ENCODE results near the gene NEDD4. TPM values are rescaled to one million over a fixed set of nuclear protein-coding genes. Genes with fewer than 3 reads are reported as not detected.
"Not testable (repeated sequence)": the region's sequence is repeated elsewhere in the genome, so short reads cannot be mapped to it uniquely, and the experiment has no call there.

NEDD4 gene
- total RNA-seq, 2 donors from 2014 or later = 14.5 to 15.3 TPM

DNA sequence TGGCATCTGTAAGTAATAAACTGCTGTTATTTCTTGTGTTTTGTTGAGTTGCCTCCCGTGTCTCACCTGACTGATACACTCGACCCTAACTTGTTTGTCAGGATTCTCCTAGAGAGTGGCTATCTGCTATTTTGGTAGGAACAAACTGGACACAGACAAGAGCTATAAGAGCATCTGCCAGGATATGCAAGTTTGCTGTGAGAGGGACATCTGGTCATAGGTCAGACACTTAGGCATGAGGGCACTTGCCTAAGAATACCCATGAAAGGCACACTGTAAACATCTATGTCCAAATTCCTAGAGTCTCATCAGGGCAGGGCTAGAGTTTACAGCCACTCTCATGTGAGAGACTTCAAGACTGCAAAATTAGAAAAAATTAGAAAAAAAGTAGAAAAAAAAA, 32.5 kb downstream of the NEDD4 start:
- no peak for DNase-seq
- Histone ChIP-seq H3K27me3 (no peaks in the 10 kb centered on the region), H3K27ac (no peak overlapping the region), H3K4me3 (no peak overlapping the region), H3K9me3 (no peaks in the 10 kb centered on the region), H3K4me1 (no peaks in the 10 kb centered on the region), H3K9ac (ENCODE audit: low read depth in 2 of 2, low read length in 2 of 2) (no peak overlapping the region), H3K36me3 (no peaks in the 10 kb centered on the region)
- TF ChIP-seq, protein P1, sequence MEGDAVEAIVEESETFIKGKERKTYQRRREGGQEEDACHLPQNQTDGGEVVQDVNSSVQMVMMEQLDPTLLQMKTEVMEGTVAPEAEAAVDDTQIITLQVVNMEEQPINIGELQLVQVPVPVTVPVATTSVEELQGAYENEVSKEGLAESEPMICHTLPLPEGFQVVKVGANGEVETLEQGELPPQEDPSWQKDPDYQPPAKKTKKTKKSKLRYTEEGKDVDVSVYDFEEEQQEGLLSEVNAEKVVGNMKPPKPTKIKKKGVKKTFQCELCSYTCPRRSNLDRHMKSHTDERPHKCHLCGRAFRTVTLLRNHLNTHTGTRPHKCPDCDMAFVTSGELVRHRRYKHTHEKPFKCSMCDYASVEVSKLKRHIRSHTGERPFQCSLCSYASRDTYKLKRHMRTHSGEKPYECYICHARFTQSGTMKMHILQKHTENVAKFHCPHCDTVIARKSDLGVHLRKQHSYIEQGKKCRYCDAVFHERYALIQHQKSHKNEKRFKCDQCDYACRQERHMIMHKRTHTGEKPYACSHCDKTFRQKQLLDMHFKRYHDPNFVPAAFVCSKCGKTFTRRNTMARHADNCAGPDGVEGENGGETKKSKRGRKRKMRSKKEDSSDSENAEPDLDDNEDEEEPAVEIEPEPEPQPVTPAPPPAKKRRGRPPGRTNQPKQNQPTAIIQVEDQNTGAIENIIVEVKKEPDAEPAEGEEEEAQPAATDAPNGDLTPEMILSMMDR (IDR thresholded peaks at IDR 0.05) = no peak
- intact Hi-C loops (cut with DNase I) = no loop called here

DNA sequence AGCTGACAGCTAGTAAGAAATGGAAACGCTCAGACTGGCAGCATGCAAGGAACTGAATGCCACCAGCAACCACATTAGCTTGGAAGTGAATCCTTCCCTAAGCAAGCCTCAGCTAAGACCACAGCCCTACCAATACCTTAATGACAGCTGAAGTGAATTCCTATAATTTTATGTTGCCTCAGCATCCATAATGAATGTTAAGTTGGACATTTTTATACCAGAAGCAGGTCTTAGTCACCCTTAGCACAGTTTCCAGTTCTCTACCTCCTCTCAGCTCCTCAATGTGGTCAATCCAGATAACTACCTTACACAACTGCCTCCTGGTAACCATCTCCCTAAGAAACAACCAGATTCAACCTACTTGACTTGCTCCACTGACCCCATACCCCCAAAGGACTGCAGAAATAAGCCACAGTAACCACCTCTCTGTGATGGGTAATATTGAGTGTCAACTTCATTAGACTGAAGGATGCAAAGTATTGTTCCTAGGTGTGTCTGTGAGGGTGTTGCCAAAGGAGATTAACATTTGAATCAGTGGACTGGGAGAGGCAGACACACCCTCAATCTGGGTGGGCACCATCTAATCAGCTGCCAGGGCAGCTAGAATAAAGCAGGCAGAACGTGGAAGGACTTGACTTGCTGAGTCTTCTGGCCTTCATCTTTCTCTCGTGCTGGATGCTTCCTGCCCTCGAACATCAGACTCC, 33.5 kb downstream of the NEDD4 start:
- intact Hi-C loops (cut with DNase I) = no loop called here
- Histone ChIP-seq H3K9me3 (no peaks in the 10 kb centered on the region), H3K4me1 (no peaks in the 10 kb centered on the region), H3K36me3 (no peaks in the 10 kb centered on the region), H3K4me3 (no peak overlapping the region), H3K27ac (no peak overlapping the region), H3K27me3 (no peaks in the 10 kb centered on the region), H3K9ac (ENCODE audit: low read depth in 2 of 2, low read length in 2 of 2) (no peak overlapping the region)
- no peak for DNase-seq
- TF ChIP-seq, protein P1 (IDR thresholded peaks at IDR 0.05) = no peak

DNA sequence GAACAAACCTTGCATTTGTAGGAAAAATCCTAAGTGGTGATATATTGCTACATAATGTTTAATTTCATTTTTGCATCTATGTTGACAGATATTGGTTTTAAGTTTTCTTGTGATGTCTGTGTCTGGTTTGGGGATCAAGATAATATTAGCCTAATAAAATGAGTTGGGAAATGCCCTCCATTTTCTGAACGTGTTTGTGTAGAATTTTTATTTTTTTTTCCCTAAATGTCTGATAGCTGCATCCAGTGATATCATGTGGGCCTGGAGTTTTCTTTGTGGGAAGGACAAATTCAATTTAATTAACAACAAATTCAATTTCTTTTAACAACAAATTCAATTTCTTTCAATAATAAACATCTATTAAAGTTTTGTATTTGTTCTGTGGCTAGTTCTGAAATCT, 35.1 kb downstream of the NEDD4 start:
- Histone ChIP-seq H3K4me3 (no peak overlapping the region), H3K36me3 (no peaks in the 10 kb centered on the region), H3K9me3 (no peaks in the 10 kb centered on the region), H3K4me1 (no peaks in the 10 kb centered on the region), H3K27me3 (no peaks in the 10 kb centered on the region), H3K9ac (ENCODE audit: low read depth in 2 of 2, low read length in 2 of 2) (no peak overlapping the region), H3K27ac (no peak overlapping the region)
- intact Hi-C loops (cut with DNase I) = no loop called here
- TF ChIP-seq, protein P1 (IDR thresholded peaks at IDR 0.05) = no peak
- no peak for DNase-seq

DNA sequence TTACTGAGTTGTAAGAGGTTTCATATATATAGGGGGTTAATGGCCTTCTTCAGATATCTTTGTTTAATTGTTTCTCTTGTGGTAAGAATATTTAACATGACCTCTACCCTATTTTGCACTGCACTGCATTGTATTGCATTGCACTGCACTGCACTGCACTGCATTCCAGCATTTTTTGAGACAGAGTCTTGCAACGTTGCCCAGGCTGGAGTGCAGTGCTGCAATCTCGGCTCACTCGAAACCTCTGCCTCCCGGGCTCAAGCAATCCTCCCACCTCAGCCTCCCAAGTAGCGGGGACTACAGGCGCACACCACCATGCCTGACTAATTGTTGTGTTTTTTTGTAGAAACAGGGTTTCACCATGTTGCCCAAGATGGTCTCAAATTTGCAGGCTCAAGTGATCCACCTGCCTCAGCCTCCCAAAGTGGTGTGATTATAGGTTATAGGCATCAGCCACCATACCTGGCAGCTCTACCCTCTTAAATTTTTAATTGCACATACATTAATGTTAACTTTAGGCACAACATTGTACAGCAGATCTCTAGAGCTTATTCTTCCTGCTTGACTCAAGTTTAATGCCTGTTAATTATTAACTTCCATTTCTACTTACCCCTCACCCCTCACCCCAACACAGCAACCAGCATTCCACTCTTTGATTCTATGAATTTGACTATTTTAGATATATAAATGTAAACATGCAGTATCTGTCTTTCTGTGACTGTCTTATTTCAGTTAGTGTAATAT, 38.4 kb downstream of the NEDD4 start:
- intact Hi-C loops (cut with DNase I) = no loop called here
- Histone ChIP-seq H3K27ac (no peak overlapping the region), H3K4me3 (no peak overlapping the region), H3K27me3 (no peaks in the 10 kb centered on the region), H3K4me1 (no peaks in the 10 kb centered on the region), H3K9me3 (no peaks in the 10 kb centered on the region), H3K9ac (ENCODE audit: low read depth in 2 of 2, low read length in 2 of 2) (no peak overlapping the region), H3K36me3 (no peaks in the 10 kb centered on the region)
- DNase-seq = no peak
- TF ChIP-seq, protein P1 (IDR thresholded peaks at IDR 0.05) = no peak

DNA sequence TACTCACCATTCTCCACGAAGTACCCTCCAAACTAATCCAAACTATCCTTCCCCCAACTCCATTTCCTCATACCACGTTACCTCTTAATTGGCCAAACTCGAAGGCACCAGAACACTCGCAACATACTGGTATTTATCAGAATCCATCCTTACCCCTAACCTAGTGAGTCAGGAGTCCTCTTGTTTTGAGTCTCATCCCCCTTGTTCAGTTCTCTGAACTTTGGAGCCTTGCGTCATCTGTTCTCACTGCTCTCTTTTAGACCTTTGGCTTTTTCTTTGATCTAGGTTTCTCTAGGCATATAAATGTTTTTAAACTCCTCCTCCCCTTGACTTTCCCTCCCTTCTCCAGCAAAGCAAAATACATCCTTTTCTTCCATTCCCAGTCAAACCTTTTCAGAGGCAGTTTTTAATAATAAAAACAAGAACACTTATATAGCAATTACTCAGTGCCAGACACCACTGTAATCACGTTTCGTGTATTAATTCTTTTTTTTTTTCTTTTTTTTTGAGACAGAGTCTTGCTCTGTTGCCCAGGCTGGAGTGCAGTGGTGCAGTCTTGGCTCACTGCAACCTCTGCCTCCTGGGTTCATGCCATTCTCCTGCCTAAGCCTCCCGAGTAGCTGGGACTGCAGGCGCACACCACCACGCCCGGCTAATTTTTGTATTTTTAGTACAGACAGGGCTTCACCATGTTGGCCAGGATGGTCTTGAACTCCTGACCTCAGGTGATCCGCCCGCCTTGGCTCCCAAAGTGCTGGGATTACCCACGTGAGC, 40.7 kb downstream of the NEDD4 start:
- H3K9ac ChIP-seq (ENCODE audit: low read depth in 2 of 2, low read length in 2 of 2); H3K4me3 ChIP-seq; H3K27ac ChIP-seq; H3K4me1 ChIP-seq; H3K36me3 ChIP-seq; H3K27me3 ChIP-seq; intact Hi-C loops (cut with DNase I); H3K9me3 ChIP-seq: not testable (repeated sequence)
- DNase-seq = peak; percentile 47

DNA sequence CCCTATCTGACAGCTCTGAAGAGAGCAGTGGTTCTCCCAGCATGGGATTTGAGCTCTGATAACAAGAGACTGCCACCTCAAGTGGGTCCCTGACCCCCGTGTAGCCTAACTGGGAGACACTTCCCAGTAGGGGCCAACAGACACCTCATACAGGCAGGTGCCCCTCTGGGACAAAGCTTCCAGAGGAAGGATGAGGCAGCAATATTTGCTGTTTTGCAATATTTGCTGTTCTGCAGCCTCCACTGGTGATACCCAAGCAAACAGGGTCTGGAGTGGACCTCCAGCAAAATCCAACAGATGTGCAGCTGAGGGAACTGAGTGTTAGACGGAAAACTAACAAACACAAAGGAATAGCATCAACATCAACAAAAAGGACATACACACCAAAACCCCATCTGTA, 48.8 kb downstream of the NEDD4 start:
- H3K9ac ChIP-seq (ENCODE audit: low read depth in 2 of 2, low read length in 2 of 2); H3K4me1 ChIP-seq; H3K9me3 ChIP-seq; H3K27me3 ChIP-seq; H3K4me3 ChIP-seq; intact Hi-C loops (cut with DNase I); H3K36me3 ChIP-seq; DNase-seq; H3K27ac ChIP-seq: not testable (repeated sequence)
